LoVo (cell line): ENCODE measurements around the gene COBL.

Source experiments
- DNase-seq: peaks from one replicate; pipeline ENCODE4 v3.0.0-alpha.2; 2016; ENCODE audit warnings: low spot score

The COBL gene

GRCh38 chr7:51118628-51119027, 198.0 kb downstream of the COBL start:
- no peak for DNase-seq

GRCh38 chr7:51114501-51114900, 202.1 kb downstream of the COBL start:
- DNase-seq = no peak

- DNase-seq = no peak
Observed at GRCh38 chr7:51113962-51114361, 202.6 kb downstream of the COBL start.

GRCh38 chr7:51113560-51113959, 203.0 kb downstream of the COBL start:
- no peak for DNase-seq

- DNase-seq = no peak
Observed at GRCh38 chr7:51111241-51111940, 205.2 kb downstream of the COBL start.

- no peak for DNase-seq
Observed at GRCh38 chr7:51108134-51108533, 208.5 kb downstream of the COBL start.

GRCh38 chr7:51104278-51104677, 212.3 kb downstream of the COBL start:
- no peak for DNase-seq

- DNase-seq = no peak
Observed at GRCh38 chr7:51103718-51104117, 212.9 kb downstream of the COBL start.

GRCh38 chr7:51102828-51103227, 213.8 kb downstream of the COBL start:
- DNase-seq = no peak

- DNase-seq = no peak
Observed at GRCh38 chr7:51101111-51101757, 215.4 kb downstream of the COBL start.

- DNase-seq = no peak
Observed at GRCh38 chr7:51090411-51090810, 226.2 kb downstream of the COBL start.

- no peak for DNase-seq
Observed at GRCh38 chr7:51085034-51085692, 231.4 kb downstream of the COBL start.

- no peak for DNase-seq
Observed at GRCh38 chr7:51084121-51084520, 232.5 kb downstream of the COBL start.

GRCh38 chr7:51082940-51083533, 233.6 kb downstream of the COBL start:
- no peak for DNase-seq

GRCh38 chr7:51082096-51082840, 234.3 kb downstream of the COBL start:
- no peak for DNase-seq

GRCh38 chr7:51081270-51081890, 235.2 kb downstream of the COBL start:
- no peak for DNase-seq

- DNase-seq = no peak
Observed at GRCh38 chr7:51080622-51081269, 235.9 kb downstream of the COBL start.

GRCh38 chr7:51080216-51080615, 236.4 kb downstream of the COBL start:
- DNase-seq = no peak

GRCh38 chr7:51079494-51079893, 237.1 kb downstream of the COBL start:
- DNase-seq = no peak

GRCh38 chr7:51078653-51079052, 238.0 kb downstream of the COBL start:
- no peak for DNase-seq

GRCh38 chr7:51077987-51078370, 238.6 kb downstream of the COBL start:
- DNase-seq = no peak
